NCI-H2029 (cell line): Measurements from ENCODE around the gene NUDT1.

Experiments used
- DNase-seq: peaks from one replicate; lab custom pipeline; 2025; lab: John Stamatoyannopoulos, UW

Gene NUDT1

GRCh38 chr7:2241580-2242540, at the start of gene NUDT1, which contains the start of gene MRM2:
TSS of gene NUDT1 (plus strand) at chr7:2242226. CDS start at chr7:2244575, 2,349 bp downstream.
TSS of gene MRM2 (minus strand) at chr7:2242205. CDS start at chr7:2242169, 36 bp downstream.
- DNase-seq: peak; percentile 58

GRCh38 chr7:2192831-2193534, 49.0 kb upstream of the NUDT1 start:
- peak; percentile 94 for DNase-seq

- peak; percentile 55 for DNase-seq
These were observed 48.3 kb upstream of the NUDT1 start for GRCh38 chr7:2193575-2194305.

GRCh38 chr7:2195400-2196246, 46.4 kb upstream of the NUDT1 start:
- peak; percentile 84 for DNase-seq

GRCh38 chr7:2196381-2197378, 45.3 kb upstream of the NUDT1 start:
- DNase-seq: peak; percentile 84

- no peak for DNase-seq
These were observed 44.4 kb upstream of the NUDT1 start for GRCh38 chr7:2197436-2198155.

- peak; percentile 96 for DNase-seq
These were observed 43.8 kb upstream of the NUDT1 start for GRCh38 chr7:2198206-2198605.

GRCh38 chr7:2198760-2199159, 43.3 kb upstream of the NUDT1 start:
- no peak for DNase-seq

GRCh38 chr7:2199528-2199927, 42.5 kb upstream of the NUDT1 start:
- no peak for DNase-seq

GRCh38 chr7:2199956-2200583, 42.0 kb upstream of the NUDT1 start:
- no peak for DNase-seq

GRCh38 chr7:2200584-2200980, 41.4 kb upstream of the NUDT1 start:
- DNase-seq: no peak

- DNase-seq: no peak
These were observed 40.9 kb upstream of the NUDT1 start for GRCh38 chr7:2201128-2201527.

- no peak for DNase-seq
These were observed 40.2 kb upstream of the NUDT1 start for GRCh38 chr7:2201686-2202360.

- DNase-seq: no peak
These were observed 39.7 kb upstream of the NUDT1 start for GRCh38 chr7:2202361-2202761.

- DNase-seq: no peak
These were observed 38.9 kb upstream of the NUDT1 start for GRCh38 chr7:2202901-2203765.

GRCh38 chr7:2203766-2204300, 38.2 kb upstream of the NUDT1 start:
- DNase-seq: no peak

GRCh38 chr7:2204446-2204845, 37.6 kb upstream of the NUDT1 start:
- no peak for DNase-seq
